ENCODE measurements around the gene MAGI3. TPM values are rescaled to one million over a fixed set of nuclear protein-coding genes. Genes with fewer than 3 reads are reported as not detected.

The MAGI3 gene
- total RNA-seq, 1 donor: 7.2 TPM

GRCh38 chr1:113434874-113435175, 44.5 kb downstream of the MAGI3 start:
- H3K4me2 ChIP-seq (ENCODE audit: insufficient read depth, low read length): no peak overlapping the region
- H3K9me3 ChIP-seq (ENCODE audit: low read depth, low read length): no peaks in the 10 kb centered on the region
- H3K27ac ChIP-seq (ENCODE audit: low read depth, low read length): no peak overlapping the region
- peaks cover 10% of the 10 kb centered on the region for H3K79me2 ChIP-seq (ENCODE audit: insufficient read depth, low read length)
- no peak overlapping the region for H3K4me3 ChIP-seq (ENCODE audit: insufficient read depth, low read length)
- no peaks in the 10 kb centered on the region for H3K4me1 ChIP-seq (ENCODE audit: insufficient read depth, low read length)
- no peaks in the 10 kb centered on the region for H3K36me3 ChIP-seq (ENCODE audit: insufficient read depth, low read length)
- no peak overlapping the region for H2AFZ ChIP-seq (ENCODE audit: low read length)
- no peaks in the 10 kb centered on the region for H3K27me3 ChIP-seq (ENCODE audit: insufficient read depth, low read length)
- no peaks in the 10 kb centered on the region for H4K20me1 ChIP-seq (ENCODE audit: insufficient read depth, low read length)
- DNase-seq (ENCODE audit: insufficient read length, low spot score, missing footprints): no peak
- no peak for TF ChIP-seq CTCF (IDR thresholded peaks at IDR 0.05; ENCODE audit: extremely low read depth, low read depth, low read length)

- Histone ChIP-seq H3K4me3 (ENCODE audit: insufficient read depth, low read length) (no peak overlapping the region), H4K20me1 (ENCODE audit: insufficient read depth, low read length) (no peaks in the 10 kb centered on the region), H3K9me3 (ENCODE audit: low read depth, low read length) (no peaks in the 10 kb centered on the region), H3K4me2 (ENCODE audit: insufficient read depth, low read length) (no peak overlapping the region), H3K36me3 (ENCODE audit: insufficient read depth, low read length) (no peaks in the 10 kb centered on the region), H3K79me2 (ENCODE audit: insufficient read depth, low read length) (peaks cover 8% of the 10 kb centered on the region), H2AFZ (ENCODE audit: low read length) (no peak overlapping the region), H3K4me1 (ENCODE audit: insufficient read depth, low read length) (no peaks in the 10 kb centered on the region), H3K27me3 (ENCODE audit: insufficient read depth, low read length) (no peaks in the 10 kb centered on the region), H3K27ac (ENCODE audit: low read depth, low read length) (no peak overlapping the region)
- no peak for DNase-seq (ENCODE audit: insufficient read length, low spot score, missing footprints)
- no peak for TF ChIP-seq CTCF (IDR thresholded peaks at IDR 0.05; ENCODE audit: extremely low read depth, low read depth, low read length)
These were observed 47.4 kb downstream of the MAGI3 start for GRCh38 chr1:113437554-113438341.

GRCh38 chr1:113438505-113439276, 48.4 kb downstream of the MAGI3 start:
- DNase-seq (ENCODE audit: insufficient read length, low spot score, missing footprints): no peak
- TF ChIP-seq CTCF (IDR thresholded peaks at IDR 0.05; ENCODE audit: extremely low read depth, low read depth, low read length): no peak
- H3K27ac ChIP-seq (ENCODE audit: low read depth, low read length): no peak overlapping the region
- no peaks in the 10 kb centered on the region for H3K27me3 ChIP-seq (ENCODE audit: insufficient read depth, low read length)
- no peaks in the 10 kb centered on the region for H3K9me3 ChIP-seq (ENCODE audit: low read depth, low read length)
- H3K79me2 ChIP-seq (ENCODE audit: insufficient read depth, low read length): peaks cover 5% of the 10 kb centered on the region
- H3K4me3 ChIP-seq (ENCODE audit: insufficient read depth, low read length): no peak overlapping the region
- H3K4me2 ChIP-seq (ENCODE audit: insufficient read depth, low read length): no peak overlapping the region
- H2AFZ ChIP-seq (ENCODE audit: low read length): no peak overlapping the region
- no peaks in the 10 kb centered on the region for H3K36me3 ChIP-seq (ENCODE audit: insufficient read depth, low read length)
- H3K4me1 ChIP-seq (ENCODE audit: insufficient read depth, low read length): no peaks in the 10 kb centered on the region
- no peaks in the 10 kb centered on the region for H4K20me1 ChIP-seq (ENCODE audit: insufficient read depth, low read length)

- Histone ChIP-seq H2AFZ (ENCODE audit: low read length) (no peak overlapping the region), H3K4me2 (ENCODE audit: insufficient read depth, low read length) (no peak overlapping the region), H3K4me1 (ENCODE audit: insufficient read depth, low read length) (no peaks in the 10 kb centered on the region), H3K79me2 (ENCODE audit: insufficient read depth, low read length) (peaks cover 5% of the 10 kb centered on the region), H3K4me3 (ENCODE audit: insufficient read depth, low read length) (no peak overlapping the region), H3K27ac (ENCODE audit: low read depth, low read length) (no peak overlapping the region), H3K9me3 (ENCODE audit: low read depth, low read length) (no peaks in the 10 kb centered on the region), H4K20me1 (ENCODE audit: insufficient read depth, low read length) (no peaks in the 10 kb centered on the region), H3K36me3 (ENCODE audit: insufficient read depth, low read length) (no peaks in the 10 kb centered on the region), H3K27me3 (ENCODE audit: insufficient read depth, low read length) (no peaks in the 10 kb centered on the region)
- TF ChIP-seq CTCF (IDR thresholded peaks at IDR 0.05; ENCODE audit: extremely low read depth, low read depth, low read length): no peak
- DNase-seq (ENCODE audit: insufficient read length, low spot score, missing footprints): no peak
These were observed 49.0 kb downstream of the MAGI3 start for GRCh38 chr1:113439277-113439670.

Measured in osteoblast (primary cell).